Fibroblast of the conjunctiva (primary cell): Measurements from ENCODE around the gene CDC45.

Experiments used
- DNase-seq: peaks from one replicate; pipeline ENCODE4 v3.0.0-alpha.2; 2010; ENCODE audit warnings: low read depth

Gene CDC45

GRCh38 chr22:19516378-19517170 is 36.9 kb downstream of the CDC45 start:
- no peak for DNase-seq

- DNase-seq: no peak
Measured at GRCh38 chr22:19517171-19517500, 37.4 kb downstream of the CDC45 start.

- DNase-seq: no peak
Measured at GRCh38 chr22:19517919-19518611, 38.3 kb downstream of the CDC45 start.

GRCh38 chr22:19518635-19519034 is 38.9 kb downstream of the CDC45 start:
- DNase-seq: no peak

- DNase-seq: no peak
Measured at GRCh38 chr22:19519041-19519926, 39.6 kb downstream of the CDC45 start.

GRCh38 chr22:19520007-19520406 is 40.3 kb downstream of the CDC45 start:
- no peak for DNase-seq

GRCh38 chr22:19520566-19521305 is 41.0 kb downstream of the CDC45 start:
- DNase-seq: no peak

- no peak for DNase-seq
Measured at GRCh38 chr22:19522190-19522880, 42.6 kb downstream of the CDC45 start.

GRCh38 chr22:19522881-19523239 is 43.1 kb downstream of the CDC45 start:
- no peak for DNase-seq

GRCh38 chr22:19523240-19524169 is 43.8 kb downstream of the CDC45 start:
- no peak for DNase-seq

GRCh38 chr22:19524170-19525115 is 44.7 kb downstream of the CDC45 start, which contains the start of gene CLDN5:
CLDN5 (minus strand) TSS chr22:19524410; CDS start chr22:19524255, 155 bp downstream.
- DNase-seq: no peak

- DNase-seq: no peak
Measured at GRCh38 chr22:19525116-19525660, 45.5 kb downstream of the CDC45 start.

GRCh38 chr22:19525666-19526065 is 45.9 kb downstream of the CDC45 start:
- no peak for DNase-seq

- DNase-seq: no peak
Measured at GRCh38 chr22:19526076-19526701, 46.5 kb downstream of the CDC45 start.

GRCh38 chr22:19526702-19527111 is 47.0 kb downstream of the CDC45 start:
- DNase-seq: no peak

GRCh38 chr22:19527321-19527721 is 47.6 kb downstream of the CDC45 start:
- DNase-seq: no peak

GRCh38 chr22:19527861-19528417 is 48.2 kb downstream of the CDC45 start:
- no peak for DNase-seq

GRCh38 chr22:19529811-19530210 is 50.1 kb downstream of the CDC45 start:
- no peak for DNase-seq
